Inferior parietal cortex (tissue), 1 donor: ENCODE measurements around the gene TMPRSS6.

ENCODE experiments used
- DNase-seq: peaks from one replicate; pipeline ENCODE4 v3.0.0-alpha.2; 2016; ENCODE audit errors: extremely low spot score

The TMPRSS6 gene

DNA sequence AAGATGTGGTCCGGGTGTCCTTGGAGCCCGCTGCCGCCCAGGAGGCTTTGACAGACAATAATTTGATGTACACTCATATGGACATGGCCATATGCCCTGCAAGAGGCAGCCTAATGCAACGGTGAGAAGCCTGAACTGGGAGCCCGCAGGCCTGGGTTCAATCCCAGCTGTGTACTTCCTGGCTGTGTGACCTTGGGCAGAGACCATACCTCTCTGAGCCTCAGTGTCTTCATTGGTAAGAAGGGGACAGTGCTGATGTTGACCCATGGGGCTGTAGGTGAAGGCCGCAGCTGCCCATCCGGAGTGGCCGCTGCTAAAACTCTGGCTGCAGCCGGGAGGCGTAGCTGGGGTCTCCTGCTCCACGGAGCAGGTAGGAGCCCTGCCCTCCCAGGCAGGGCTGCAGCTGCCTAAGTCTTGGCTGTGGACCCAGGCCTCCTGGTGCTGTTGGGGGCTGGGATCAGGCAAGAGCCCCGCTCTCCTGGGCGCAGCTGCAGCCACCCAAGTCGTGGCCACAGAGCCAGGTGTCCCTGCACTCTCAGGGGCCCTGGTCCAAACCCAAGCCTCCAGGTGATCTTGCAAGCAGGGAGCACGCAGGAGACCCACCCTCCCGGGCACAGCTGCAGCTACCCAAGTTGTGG lies 31.3 kb upstream of the TMPRSS6 start:
- DNase-seq: no peak

DNA sequence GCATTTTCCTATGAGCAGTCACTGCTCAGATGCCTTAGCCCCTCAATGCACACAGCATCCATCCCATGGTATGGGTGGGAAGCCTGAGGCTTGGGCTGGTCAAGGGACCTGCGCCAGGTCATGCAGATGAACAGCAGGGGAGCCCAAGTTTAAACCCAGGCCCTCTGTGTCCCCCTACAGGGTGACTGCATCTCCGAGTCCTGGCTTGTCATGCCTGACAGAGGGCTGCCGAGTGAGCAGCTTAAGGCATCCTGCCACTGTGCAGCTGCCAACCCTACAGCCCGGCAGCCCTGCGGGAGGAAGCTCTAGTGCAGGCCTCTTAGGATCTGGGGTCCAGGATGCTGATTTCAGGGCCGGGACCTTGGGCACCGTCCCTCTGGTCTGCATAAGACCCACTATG lies 30.2 kb upstream of the TMPRSS6 start:
- DNase-seq: no peak

DNA sequence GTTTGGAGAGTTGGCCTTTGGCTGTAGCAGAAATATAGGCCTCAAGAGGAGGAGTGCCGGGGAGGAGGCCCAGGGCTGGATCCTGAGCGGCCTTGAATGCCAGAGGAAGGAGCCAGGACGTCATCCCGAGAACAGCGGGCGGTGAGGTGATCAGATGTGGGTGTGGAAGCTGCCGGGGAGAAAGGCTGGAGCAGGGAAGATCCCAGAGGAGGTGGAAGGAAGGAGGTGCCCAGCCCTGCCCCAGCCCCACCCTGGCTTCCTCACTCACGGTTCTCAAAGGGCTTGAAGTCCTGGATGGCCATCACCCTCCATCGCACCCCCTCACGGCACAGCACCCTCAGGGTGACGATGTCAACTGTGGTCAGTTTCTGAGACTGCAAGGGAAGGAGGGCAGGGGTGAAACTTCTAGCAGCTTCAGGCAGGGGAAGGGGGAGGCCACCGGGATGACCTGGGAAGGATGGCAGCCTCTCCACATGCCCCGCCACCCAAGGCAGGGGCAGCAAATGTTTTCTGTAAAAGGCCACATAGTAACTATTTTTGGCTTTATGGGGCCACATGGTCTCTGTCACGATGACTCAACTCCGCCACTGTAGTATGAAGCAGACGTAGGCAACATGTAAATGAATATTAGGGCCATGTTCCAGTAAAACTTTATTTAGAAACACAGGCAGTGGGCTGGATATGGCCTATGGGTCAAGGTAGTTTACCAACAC lies 29.5 kb upstream of the TMPRSS6 start:
- no peak for DNase-seq

DNA sequence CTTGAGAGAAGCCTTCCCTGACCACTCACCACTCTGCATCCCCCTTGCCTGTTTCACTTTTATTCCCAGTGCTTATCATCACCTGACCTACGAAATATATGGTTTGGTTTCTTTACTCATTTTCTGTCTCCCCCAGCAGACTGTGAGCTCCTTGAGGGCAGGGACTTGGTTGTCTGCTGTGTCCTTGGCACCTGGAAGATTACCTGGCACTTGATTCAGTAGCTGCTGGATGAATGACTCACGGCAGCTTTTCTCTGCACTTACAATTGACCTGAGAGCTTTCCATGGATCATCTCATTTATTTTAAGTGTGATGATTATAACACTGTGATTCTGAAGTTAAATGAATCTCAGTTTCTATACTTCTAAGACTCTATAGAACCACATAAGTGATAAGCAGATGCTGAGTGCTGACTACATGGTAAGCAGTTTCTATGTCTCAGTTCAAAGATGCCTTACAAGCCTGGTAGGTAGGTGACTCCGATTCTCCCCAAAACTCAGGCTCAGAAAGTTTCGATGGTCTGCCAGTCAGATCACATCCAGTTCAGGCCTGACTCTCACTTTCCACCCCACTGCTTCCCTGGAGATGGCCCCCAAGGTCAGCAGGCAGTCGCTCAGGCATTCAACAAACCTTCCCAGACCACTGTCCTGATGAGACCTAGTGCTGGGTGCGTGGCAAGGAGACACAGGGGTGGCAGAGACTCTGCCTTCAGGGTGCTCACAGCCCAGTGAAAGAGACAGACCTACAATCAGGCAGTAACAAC lies 28.6 kb upstream of the TMPRSS6 start:
- no peak for DNase-seq

DNA sequence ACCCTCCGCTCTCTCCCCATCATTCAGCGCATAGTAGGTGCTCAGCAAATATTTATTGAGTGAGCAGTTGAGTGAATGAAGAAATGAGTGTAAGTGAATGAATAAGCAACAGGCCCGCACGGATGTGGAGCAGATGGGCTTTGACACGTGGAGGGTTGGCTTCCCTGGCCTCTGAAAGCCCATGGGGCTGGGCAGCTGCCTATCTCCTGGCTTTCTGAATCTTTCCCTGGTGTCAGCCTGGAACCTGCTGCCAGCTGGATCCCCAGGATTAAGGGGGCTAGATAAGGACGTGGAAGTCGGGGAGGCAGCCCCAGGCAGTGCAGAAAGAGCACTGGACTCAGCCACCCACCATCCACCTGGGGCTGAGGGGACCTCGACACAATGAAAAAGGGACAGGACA lies 27.6 kb upstream of the TMPRSS6 start:
- DNase-seq: no peak

DNA sequence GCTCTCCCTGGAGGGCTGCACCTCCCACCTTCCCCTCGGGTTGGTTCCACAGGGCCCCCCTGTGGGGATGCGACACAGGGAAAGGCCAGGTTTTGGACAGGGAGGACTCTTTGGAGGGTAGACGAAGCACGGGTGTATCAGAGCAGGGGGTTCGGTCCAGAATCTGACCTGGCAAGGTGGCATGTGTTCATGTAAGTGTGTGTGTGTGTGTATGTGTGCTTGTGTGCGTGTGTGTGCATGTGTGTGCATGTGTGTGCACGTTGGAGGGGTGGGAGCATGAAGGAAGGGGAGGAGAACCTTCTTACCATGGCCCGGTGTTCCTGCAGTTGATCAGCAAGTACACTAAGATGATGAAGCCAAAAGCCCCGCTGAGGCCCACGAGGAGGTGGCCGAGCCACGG lies 25.5 kb upstream of the TMPRSS6 start:
- no peak for DNase-seq

DNA sequence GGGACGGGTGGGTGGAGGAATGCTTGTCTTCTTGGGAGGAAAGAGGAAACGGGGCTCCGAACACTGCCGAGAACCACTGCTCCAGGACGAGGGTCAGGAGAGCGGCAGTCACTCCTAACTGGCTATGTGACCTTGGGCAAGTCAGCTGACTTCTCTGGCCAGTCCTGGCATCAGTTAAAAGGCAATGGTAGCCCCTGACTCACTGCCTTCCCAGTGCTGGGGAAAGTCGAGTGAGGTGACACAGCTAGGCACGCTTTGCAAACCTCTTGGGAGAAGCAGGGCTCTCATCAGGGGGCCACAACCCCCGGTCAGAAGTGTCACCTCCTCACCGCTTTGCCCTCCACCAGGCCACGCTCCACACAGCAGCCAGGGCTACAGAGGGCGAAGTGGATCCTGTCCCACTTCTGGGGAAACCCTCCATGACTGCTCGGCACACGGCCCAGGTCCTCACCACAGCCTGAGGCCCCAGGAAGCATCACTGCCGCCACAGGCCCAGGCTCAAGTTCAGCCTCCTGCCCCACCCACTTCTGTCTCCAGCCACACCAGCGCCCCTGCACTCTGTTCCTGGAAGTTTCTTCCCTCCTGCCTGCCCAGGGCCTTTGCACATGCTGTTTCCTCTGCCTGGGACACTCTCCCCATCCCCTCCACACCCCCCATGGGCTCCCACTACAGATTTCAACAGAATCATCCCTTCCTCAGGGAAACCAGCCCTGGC lies 23.9 kb upstream of the TMPRSS6 start:
- DNase-seq: no peak

DNA sequence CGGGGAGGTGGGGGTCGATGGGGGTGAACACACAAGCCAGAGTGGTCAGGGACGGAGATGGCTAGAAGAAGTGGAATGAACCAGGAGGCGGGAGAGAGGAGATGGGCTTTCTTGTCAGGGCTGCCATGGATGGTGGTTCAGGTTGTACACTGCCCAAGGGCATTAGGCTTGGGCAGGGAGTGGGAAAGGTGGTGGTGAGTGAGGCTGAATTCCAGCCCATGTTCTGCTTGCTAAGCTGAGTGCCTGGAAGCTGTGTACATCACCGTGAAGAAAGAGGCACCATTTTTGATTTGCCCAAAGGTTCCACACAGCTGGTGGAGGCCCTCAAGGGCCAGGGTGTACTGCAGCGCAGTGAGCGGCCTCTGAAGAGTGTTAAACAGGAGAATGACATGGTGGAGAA lies 23.3 kb upstream of the TMPRSS6 start:
- DNase-seq: no peak

DNA sequence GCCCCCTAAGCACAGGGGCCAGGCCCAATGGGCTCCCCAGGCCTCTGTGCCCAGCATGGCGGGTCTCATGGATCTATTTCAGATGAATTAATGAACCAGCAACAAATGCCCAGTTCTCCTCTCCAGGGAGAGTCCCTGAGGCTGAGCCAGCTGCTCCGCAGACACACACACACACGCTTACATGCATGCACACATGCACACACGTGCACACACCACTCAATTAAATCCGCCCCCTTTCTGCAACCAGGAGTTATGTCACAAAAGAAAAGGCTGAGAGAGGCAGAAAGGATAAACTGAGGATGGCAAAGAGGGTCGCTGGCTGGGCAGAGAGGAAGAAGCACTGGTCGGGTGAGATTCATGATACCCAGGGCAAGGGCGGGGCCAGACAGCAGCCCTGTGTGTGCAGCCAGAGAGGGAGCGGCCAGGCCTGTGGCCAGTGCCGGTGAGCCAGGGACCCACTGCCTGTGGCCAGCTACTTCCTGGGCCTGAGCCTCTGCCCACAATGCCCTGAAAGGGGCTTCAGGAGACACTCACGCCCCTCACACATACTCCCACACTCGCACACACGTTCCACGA lies 20.4 kb upstream of the TMPRSS6 start:
- no peak for DNase-seq

DNA sequence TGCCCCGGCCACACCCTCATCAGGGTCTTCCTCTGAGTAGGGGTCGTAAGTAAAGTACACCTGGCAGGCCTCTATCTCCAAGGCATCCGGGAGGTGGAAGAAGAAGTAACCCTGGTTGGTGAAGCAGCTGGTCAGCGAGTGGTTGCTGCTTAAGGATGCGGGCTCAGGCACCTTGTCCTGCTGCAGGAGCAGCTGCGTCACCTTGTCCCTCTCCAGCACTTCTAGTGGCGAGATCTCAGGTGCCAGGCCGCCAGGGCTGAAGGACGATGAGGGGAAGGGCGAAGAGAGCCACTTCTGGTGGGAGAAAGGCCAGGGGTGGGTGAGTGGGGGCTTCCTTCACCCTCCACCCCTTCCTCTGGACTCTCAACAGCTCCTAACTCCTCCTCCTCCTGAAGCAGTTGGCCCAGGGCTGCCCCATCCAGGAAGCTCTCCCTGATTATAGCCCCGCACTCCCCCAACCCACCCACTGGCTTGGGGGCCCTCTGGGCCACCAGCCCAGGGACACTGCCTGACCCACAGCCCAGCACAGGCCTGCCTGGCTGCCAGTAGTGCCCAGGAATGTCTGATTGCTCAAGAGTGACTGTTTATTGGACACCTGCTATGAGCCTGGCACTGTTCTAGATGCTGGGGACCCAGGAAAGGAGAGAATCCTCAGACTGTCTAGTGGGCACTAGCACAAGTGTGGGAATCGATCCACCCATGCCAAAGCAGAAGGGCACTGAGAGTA lies 19.2 kb upstream of the TMPRSS6 start:
- DNase-seq: no peak

DNA sequence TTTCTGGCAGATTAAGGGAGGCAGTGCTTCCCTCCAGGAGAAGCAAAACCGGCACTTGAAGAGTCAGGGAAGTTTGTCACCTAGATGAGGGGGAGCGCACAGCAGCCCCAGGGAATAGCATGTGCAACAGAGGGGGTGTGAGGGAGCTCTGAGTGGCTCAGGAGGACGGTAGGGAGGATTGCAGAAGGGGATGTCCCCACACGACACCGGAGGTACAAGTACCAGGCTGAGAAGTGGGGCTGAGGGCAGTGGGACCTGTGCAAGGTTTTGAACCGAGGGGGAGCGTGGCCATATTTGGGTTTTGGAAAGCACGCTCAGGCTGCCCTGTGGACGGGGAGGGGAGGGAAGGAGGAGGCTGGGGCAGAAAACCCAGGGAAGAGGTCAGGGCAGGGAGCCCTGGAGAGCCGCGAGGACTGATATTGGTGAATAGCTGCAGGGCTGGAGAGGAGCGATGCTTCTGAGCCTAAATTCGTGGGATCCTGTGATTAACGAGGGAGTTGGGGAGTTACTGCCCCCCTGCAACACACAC lies 17.9 kb upstream of the TMPRSS6 start:
- no peak for DNase-seq

DNA sequence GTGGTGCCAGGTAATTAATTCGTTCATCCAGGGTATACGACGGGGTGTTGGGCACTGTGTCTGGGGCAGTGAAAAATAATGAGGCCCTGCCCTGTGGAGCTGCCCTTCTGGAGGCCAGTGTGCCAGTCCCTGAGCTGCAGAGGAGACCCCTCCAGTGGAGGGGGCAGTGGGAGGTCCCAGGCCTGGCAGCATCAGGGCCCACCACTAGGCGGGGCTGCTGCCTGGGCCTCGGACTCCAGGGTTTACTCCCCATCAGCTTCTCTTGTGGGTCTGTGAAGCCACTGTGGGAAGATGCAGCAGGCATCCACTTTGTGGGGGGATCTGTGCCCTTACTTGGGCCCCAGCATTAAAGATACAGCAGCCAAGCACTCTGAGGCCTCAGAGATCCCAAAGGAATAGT lies 17.4 kb upstream of the TMPRSS6 start:
- no peak for DNase-seq

DNA sequence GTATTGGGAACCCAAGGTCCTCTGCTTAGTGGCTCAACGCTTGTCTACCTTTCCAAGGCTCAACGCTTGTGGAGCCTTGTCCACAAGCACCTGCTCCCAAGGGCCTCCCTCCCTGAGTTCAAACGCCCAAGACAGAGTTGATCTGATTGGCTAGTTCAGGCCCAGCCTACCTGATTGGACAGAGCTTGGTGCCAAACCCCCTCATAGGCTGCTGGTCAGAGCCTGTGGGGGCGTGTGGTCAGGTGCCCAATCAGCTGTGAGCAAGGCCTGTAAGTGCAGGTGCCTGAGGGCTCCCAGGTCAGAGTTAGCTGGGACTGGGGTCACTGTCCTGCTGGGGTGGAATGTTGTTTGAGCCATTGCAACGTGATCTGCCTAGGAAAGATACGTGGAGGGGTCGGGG lies 16.9 kb upstream of the TMPRSS6 start:
- DNase-seq: no peak

DNA sequence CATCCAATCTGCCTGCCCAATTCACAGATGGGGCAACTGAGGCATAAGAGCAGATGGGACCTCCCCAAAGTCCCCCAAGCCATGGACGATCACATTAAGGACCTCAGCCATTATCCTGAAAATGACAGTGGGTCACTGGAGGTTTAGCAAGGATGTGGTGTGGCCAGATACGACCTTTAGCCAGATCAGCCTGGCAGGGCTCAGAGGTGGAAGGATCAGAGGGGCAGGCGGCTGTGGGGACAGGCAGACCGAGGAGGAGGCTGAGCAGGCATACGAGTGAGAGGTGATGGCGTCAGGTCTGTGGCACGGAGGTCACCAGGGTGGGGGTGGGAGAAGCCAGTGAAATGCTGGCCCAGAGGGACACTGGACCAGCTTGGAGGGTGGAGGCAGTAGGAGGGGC lies 14.1 kb upstream of the TMPRSS6 start:
- DNase-seq: no peak

DNA sequence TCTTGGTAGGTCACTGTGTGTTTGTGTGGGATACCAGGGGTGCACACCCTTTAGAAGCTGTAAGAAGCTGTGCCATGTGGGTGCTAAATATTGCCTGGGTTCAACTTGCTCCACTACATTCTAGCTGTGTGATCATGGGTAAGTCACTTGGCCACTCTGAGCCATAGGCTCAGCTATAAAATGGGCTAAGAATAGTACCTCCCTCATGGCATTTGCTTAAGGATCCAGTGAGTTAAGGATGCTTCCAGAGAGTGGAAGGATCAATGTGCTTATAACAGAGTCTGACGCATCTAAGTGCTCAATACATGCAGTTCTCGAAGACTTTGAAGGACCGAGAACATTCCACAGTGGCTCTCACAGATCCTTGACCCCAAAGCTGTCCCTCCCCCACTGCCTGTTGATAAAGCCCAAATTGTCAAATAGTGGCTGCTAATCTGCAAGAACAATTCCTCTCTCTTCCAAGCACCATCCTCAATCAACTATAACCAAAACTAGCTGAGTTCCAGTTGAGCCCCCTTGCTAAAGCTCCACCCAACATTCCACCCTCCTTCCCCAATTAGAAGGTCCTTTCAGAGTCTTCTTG lies 13.2 kb upstream of the TMPRSS6 start:
- DNase-seq: no peak

DNA sequence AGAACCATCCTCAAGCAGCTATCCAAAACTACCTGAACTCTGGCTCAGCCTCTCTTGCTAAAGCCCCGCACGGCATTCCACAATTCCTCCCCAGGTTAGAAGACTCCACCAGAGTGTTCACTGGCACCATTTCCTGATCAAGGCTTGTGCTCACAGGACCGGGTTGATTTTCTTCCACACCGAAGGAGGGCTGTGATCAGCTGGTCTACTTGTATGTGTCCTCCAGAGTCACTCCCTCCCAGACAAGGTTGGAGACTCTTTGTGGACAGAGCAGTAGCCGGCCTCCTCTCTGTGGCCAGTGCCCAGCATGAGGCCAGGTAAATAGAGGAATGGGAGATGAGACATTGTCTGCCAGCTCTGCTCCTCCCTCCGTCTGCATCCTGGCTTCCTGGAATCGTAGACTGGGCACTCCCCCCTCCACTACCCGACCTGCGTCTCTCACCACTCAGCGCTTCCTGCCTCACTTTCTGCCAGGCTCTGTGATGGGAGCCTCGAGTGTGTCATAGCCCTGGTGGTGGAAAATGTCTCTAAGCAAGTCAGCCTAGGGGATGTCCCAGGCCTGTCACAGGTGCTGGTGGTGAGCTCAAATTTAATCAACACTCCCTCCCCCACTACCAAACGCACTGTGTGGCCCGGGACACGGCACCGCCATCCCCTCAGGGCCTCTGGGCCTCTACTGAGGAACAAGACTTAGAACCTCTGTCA lies 12.5 kb upstream of the TMPRSS6 start:
- no peak for DNase-seq

DNA sequence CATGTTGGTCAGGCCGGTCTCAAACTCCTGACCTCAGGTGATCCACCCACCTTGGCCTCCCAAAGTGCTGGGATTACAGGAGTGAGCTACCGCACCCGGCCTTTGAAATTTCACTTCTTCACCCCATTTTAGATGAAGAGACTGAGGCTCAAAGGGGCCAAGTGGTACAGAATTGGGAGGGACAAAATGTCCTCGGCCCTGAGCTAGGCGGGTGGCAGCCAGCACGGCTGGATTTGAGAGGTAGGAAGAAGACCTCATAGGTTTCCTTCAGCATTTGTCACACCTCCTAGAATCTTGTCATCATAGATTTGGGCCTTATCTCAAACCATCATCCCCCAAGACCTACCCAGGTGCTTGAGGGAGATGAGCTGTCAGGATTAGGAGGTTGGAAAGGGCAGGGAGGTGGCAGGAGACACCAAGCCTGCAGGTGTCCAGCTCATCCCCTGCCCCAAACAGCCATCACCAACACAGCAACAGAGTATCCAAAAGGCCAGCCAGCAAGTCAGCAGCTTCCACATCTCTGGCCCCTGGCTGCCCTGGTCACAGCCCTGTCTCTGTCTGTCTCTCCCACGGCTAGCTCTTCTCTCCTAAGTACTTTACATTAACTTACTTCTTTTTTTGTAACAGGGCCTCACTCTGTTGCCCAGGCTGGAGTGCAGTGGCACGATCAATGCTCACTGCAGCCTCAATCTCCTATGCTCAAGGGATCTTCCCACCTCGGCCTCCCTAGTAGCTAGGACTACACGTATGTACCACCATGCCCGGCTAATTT lies 11.2 kb upstream of the TMPRSS6 start:
- no peak for DNase-seq

DNA sequence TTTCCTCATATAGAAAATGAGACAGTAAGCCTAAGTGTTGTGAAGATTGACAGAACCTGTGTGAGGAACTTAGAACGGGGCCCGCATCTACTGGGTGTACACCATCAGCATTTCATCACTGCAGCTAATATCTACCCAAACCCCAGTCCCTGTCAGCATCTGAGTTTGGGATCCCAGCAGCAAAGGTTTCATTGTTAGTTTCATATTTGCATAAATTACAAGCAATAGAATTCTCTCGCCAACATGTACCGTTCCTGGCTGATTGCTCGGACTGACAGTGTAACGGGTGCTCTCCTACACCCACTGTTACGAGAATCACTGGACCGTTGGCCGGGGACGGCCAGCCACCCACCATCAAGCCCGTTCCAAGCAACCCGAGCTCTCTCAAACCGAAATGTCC lies 10.4 kb upstream of the TMPRSS6 start:
- no peak for DNase-seq

DNA sequence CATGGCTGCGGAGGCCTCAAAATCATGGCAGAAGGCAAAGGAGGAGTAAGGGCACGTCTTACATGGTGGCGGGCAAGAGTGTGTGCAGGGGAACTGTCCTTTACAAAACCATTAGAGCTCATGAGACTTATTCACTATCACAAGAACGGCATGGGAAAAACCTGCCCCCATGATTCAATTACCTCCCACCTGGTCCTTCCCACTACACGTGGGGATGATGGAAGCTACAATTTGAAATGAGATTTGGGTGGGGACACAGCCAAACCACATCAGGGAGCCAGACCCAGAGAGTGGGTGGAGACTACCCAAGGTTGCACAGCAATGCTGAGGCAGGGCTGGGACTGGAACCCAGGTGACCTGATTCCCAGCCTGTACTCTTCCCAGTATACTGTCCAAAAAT lies 8.6 kb upstream of the TMPRSS6 start:
- DNase-seq: no peak
